Trophoblast cell (in vitro differentiated cells and primary cell): ENCODE measurements around the gene LIPG.

ENCODE experiments used
- DNase-seq, 2 donors: peaks; one replicate each; pipeline ENCODE4 v3.0.0-alpha.2; 2016
- H2AFZ ChIP-seq: 2 replicates; pipeline ENCODE4 v1.6.1; 2013; ENCODE audit warnings: low read length, moderate library complexity, mild to moderate bottlenecking; ENCODE audit not compliant: insufficient read depth, poor library complexity
- H2AK5ac ChIP-seq: 2 replicates; pipeline ENCODE4 v1.6.1; 2013; ENCODE audit warnings: mild to moderate bottlenecking, low read length
- H2BK120ac ChIP-seq: 2 replicates; pipeline ENCODE4 v1.6.1; 2013; ENCODE audit warnings: low read length, mild to moderate bottlenecking, moderate library complexity; ENCODE audit not compliant: insufficient read depth, poor library complexity
- H2BK12ac ChIP-seq: 2 replicates; pipeline ENCODE4 v1.6.1; 2013; ENCODE audit warnings: mild to moderate bottlenecking, low read length, moderate library complexity
- H2BK5ac ChIP-seq: 2 replicates; pipeline ENCODE4 v1.6.1; 2013; ENCODE audit warnings: low read length, low read depth, moderate library complexity, mild to moderate bottlenecking; ENCODE audit not compliant: poor library complexity
- H3K14ac ChIP-seq: 2 replicates; pipeline ENCODE4 v1.6.1; 2013; ENCODE audit warnings: mild to moderate bottlenecking, low read length
- H3K18ac ChIP-seq: 2 replicates; pipeline ENCODE4 v1.6.1; 2013; ENCODE audit warnings: mild to moderate bottlenecking, low read length
- H3K23ac ChIP-seq: 2 replicates; pipeline ENCODE4 v1.6.1; 2013; ENCODE audit warnings: low read length
- H3K27ac ChIP-seq: 2 replicates; pipeline ENCODE4 v1.5.1; 2013; ENCODE audit warnings: low read depth, mild to moderate bottlenecking, inconsistent platforms, low read length, moderate library complexity
- H3K27me3 ChIP-seq: 2 replicates; pipeline ENCODE4 v1.6.1; 2013; ENCODE audit warnings: inconsistent platforms, mild to moderate bottlenecking, low read length, moderate library complexity; ENCODE audit not compliant: insufficient read depth
- H3K36me3 ChIP-seq, 2 experiments: 1 replicate in 1 of 2; 2 replicates in 1 of 2; pipeline ENCODE4 v1.6.1; 2013; ENCODE audit warnings: low read length in 2 of 2, mild to moderate bottlenecking in 2 of 2, moderate library complexity in 1 of 2; ENCODE audit not compliant: insufficient read depth in 2 of 2, control insufficient read depth in 1 of 2
- H3K4ac ChIP-seq: 2 replicates; pipeline ENCODE4 v1.6.1; 2013; ENCODE audit warnings: low read depth, mild to moderate bottlenecking, low read length, moderate library complexity
- H3K4me1 ChIP-seq, 2 experiments: 1 replicate in 1 of 2; 2 replicates in 1 of 2; pipeline ENCODE4 v1.6.1; 2013; ENCODE audit warnings: low read length in 2 of 2, mild to moderate bottlenecking in 2 of 2, moderate library complexity in 1 of 2; ENCODE audit not compliant: insufficient read depth in 2 of 2, control insufficient read depth in 1 of 2
- H3K4me2 ChIP-seq: 2 replicates; pipeline ENCODE4 v1.6.1; 2013; ENCODE audit warnings: inconsistent platforms, mild to moderate bottlenecking, low read length, moderate library complexity
- H3K4me3 ChIP-seq: 2 replicates; pipeline ENCODE4 v1.5.1; 2013; ENCODE audit warnings: mild to moderate bottlenecking, low read depth, low read length, inconsistent platforms
- H3K79me1 ChIP-seq: one replicate; pipeline ENCODE4 v1.6.1; 2013; ENCODE audit warnings: low read length
- H3K79me2 ChIP-seq: 2 replicates; pipeline ENCODE4 v1.6.1; 2013; ENCODE audit warnings: low read length, mild to moderate bottlenecking; ENCODE audit not compliant: control insufficient read depth, insufficient read depth, poor library complexity
- H3K9ac ChIP-seq: 2 replicates; pipeline ENCODE4 v1.6.1; 2013; ENCODE audit warnings: mild to moderate bottlenecking, low read length
- H3K9me3 ChIP-seq: 2 replicates; pipeline ENCODE4 v1.6.1; 2013; ENCODE audit warnings: low read depth, mild to moderate bottlenecking, control low read depth, inconsistent platforms, low read length; ENCODE audit not compliant: insufficient read depth
- H4K12ac ChIP-seq: 2 replicates; pipeline ENCODE4 v1.6.1; 2013; ENCODE audit warnings: low read depth, mild to moderate bottlenecking, low read length, moderate library complexity
- H4K8ac ChIP-seq: 2 replicates; pipeline ENCODE4 v1.6.1; 2013; ENCODE audit warnings: low read depth, mild to moderate bottlenecking, low read length, moderate library complexity
- H4K91ac ChIP-seq: one replicate; pipeline ENCODE4 v1.6.1; 2013; ENCODE audit warnings: low read depth, mild to moderate bottlenecking, low read length, moderate library complexity
- WGBS: extraction: QIAGEN DNeasy Blood & Tissue Kit; methylation state at CpG from one replicate; pipeline ENCODE4 v1.1.7; 2013; ENCODE audit warnings: missing lambda C conversion rate; ENCODE audit not compliant: insufficient read length, insufficient coverage; ENCODE audit errors: extremely low coverage; 5-methylcytosine and 5-hydroxymethylcytosine counted together

Gene LIPG

DNA sequence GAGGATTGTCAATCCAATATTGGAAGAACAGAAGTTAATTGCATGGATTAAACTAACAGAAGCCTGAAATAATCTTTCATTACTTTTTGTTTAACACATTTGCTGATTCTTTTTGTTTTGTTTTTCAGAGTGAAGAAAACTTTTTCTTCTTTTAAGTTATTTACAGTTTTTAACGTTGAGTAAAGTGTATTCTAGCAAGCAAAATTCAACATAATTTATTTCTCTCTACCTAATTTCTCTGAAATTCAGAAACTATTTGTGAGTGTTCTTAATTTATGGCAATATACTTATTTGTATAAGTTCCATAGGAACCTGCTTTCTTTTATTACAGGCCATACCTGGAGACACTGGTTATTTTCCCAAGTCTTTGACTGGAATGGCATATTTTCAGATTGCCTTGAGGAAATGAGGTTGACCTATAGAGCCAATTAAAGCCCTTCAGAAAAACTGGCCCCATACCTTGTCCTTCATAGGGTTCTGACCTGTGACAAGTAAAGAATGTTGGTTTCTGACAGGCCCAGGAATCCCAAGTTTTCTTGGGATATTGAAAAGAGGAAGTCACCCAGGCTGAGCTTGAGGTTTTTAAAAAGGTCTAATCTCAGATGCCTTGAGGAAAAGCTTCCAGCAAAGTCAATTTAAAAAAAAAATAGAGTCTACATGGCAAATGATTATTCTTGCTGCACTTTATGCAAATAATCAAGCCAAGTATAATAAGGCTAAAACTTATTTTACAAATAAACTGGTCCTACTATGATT is 26.8 kb upstream of the LIPG start:
- Histone ChIP-seq H3K36me3 (peaks cover 0 to 2% of the 10 kb centered on the region in 2 experiments), H2BK120ac (no peak overlapping the region)

GRCh38 chr18:49537232-49537896 is 24.5 kb upstream of the LIPG start:
- Histone ChIP-seq H3K9me3 (no peaks in the 10 kb centered on the region), H3K4me3 (no peak overlapping the region), H3K27me3 (no peaks in the 10 kb centered on the region), H3K14ac (no peak overlapping the region), H3K4ac (no peak overlapping the region), H2BK12ac (no peak overlapping the region), H3K79me2 (no peaks in the 10 kb centered on the region), H2AK5ac (no peak overlapping the region), H3K9ac (no peak overlapping the region), H3K27ac (no peak overlapping the region), H3K4me2 (no peak overlapping the region), H4K8ac (no peak overlapping the region), H3K4me1 (no peaks in the 10 kb centered on the region), H3K79me1 (no peaks in the 10 kb centered on the region), H4K12ac (no peak overlapping the region), H2BK5ac (no peak overlapping the region), H3K18ac (no peak overlapping the region), H4K91ac (no peak overlapping the region), H2AFZ (no peak overlapping the region), H3K23ac (no peak overlapping the region), H2BK120ac (no peak overlapping the region), H3K36me3 (no peaks in the 10 kb centered on the region)
- no CpG with 5 or more reads among the region's 6 CpGs for WGBS
- DNase-seq, result no peak

More for the DNA sequence above, 26.8 kb upstream of the LIPG start:
- Histone ChIP-seq H3K9me3 (no peaks in the 10 kb centered on the region), H3K4me2 (no peak overlapping the region), H3K27ac (no peak overlapping the region), H4K12ac (no peak overlapping the region), H3K9ac (no peak overlapping the region), H3K79me1 (peaks cover 2% of the 10 kb centered on the region), H4K91ac (no peak overlapping the region), H3K14ac (no peak overlapping the region), H3K79me2 (no peaks in the 10 kb centered on the region), H3K27me3 (no peaks in the 10 kb centered on the region), H2AK5ac (no peak overlapping the region), H3K4ac (no peak overlapping the region), H2BK5ac (no peak overlapping the region), H2BK12ac (no peak overlapping the region), H3K23ac (no peak overlapping the region), H3K18ac (no peak overlapping the region), H2AFZ (no peak overlapping the region), H4K8ac (no peak overlapping the region), H3K4me3 (no peak overlapping the region), H3K4me1 (no peaks in the 10 kb centered on the region)
- WGBS, result no CpG with 5 or more reads among the region's 1 CpG
- DNase-seq, result no peak

DNA sequence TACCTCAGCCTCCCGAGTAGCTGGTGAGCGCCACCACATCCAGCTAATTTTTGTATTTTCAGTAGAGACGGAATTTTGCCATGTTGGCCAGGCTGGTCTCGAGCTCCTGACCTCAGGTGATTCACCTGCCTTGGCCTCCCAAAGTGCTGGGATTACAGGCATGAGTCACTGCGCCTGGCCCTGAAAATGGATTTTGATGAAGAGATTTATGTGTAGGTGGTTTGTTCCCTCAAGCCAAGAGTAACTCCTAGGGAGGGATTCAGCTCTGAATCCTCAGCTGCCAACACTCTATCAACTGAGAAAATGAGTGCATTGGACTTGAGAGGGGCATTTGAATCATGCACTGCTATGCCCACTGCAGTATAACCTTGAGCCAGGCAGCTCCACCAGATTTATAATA is 17.5 kb upstream of the LIPG start:
- H3K27me3 ChIP-seq, result no peaks in the 10 kb centered on the region
- no CpG with 5 or more reads among the region's 5 CpGs for WGBS
- H3K27ac ChIP-seq, result no peak overlapping the region
- no peaks in the 10 kb centered on the region for H3K9me3 ChIP-seq
- no peak overlapping the region for H2AFZ ChIP-seq
- H2AK5ac ChIP-seq, result no peak overlapping the region
- no peak overlapping the region for H4K8ac ChIP-seq
- no peak overlapping the region for H3K14ac ChIP-seq
- H3K18ac ChIP-seq, result no peak overlapping the region
- H4K12ac ChIP-seq, result no peak overlapping the region
- H3K4ac ChIP-seq, result no peak overlapping the region
- H3K4me2 ChIP-seq, result no peak overlapping the region
- no peak overlapping the region for H3K9ac ChIP-seq
- no peak overlapping the region for H3K4me3 ChIP-seq
- H3K36me3 ChIP-seq, result no peaks in the 10 kb centered on the region
- no peak overlapping the region for H4K91ac ChIP-seq
- H3K79me2 ChIP-seq, result no peaks in the 10 kb centered on the region
- H3K23ac ChIP-seq, result no peak overlapping the region
- no peak overlapping the region for H2BK5ac ChIP-seq
- no peak overlapping the region for H2BK12ac ChIP-seq
- H3K79me1 ChIP-seq, result peaks cover 2% of the 10 kb centered on the region
- no peak for DNase-seq
- no peak overlapping the region for H2BK120ac ChIP-seq
- peaks cover 0 to 9% of the 10 kb centered on the region in 2 experiments for H3K4me1 ChIP-seq

GRCh38 chr18:49546278-49546677 is 15.6 kb upstream of the LIPG start:
- no peak overlapping the region for H4K12ac ChIP-seq
- no peak overlapping the region for H4K91ac ChIP-seq
- H3K23ac ChIP-seq, result no peak overlapping the region
- H2BK12ac ChIP-seq, result no peak overlapping the region
- H2AFZ ChIP-seq, result no peak overlapping the region
- H3K36me3 ChIP-seq, result no peaks in the 10 kb centered on the region
- H3K79me2 ChIP-seq, result no peaks in the 10 kb centered on the region
- no peak overlapping the region for H3K4me3 ChIP-seq
- WGBS, result no CpG with 5 or more reads among the region's 1 CpG
- H3K14ac ChIP-seq, result no peak overlapping the region
- H3K4me2 ChIP-seq, result no peak overlapping the region
- H2BK5ac ChIP-seq, result no peak overlapping the region
- H3K27me3 ChIP-seq, result no peaks in the 10 kb centered on the region
- peaks cover 0 to 9% of the 10 kb centered on the region in 2 experiments for H3K4me1 ChIP-seq
- no peak for DNase-seq
- no peak overlapping the region for H3K4ac ChIP-seq
- no peak overlapping the region for H4K8ac ChIP-seq
- H3K27ac ChIP-seq, result no peak overlapping the region
- H3K79me1 ChIP-seq, result peaks cover 2% of the 10 kb centered on the region
- H2AK5ac ChIP-seq, result no peak overlapping the region
- no peak overlapping the region for H3K18ac ChIP-seq
- no peak overlapping the region for H2BK120ac ChIP-seq
- no peak overlapping the region for H3K9ac ChIP-seq
- H3K9me3 ChIP-seq, result no peaks in the 10 kb centered on the region
